ENCODE data around the gene CRYBA2. TPM values are rescaled to one million over a fixed set of nuclear protein-coding genes. Genes with fewer than 3 reads are reported as not detected.

The CRYBA2 gene
- total and polyA plus RNA-seq, 2 experiments from 2014 or later, result not detected

GRCh38 chr2:218996937-218997336 is 3.7 kb upstream of the CRYBA2 start:
- no peaks in the 10 kb centered on the region for H4K20me1 ChIP-seq (ENCODE audit: insufficient read depth)
- in situ Hi-C loops (cut with MboI), result no loop called here
- H3K36me3 ChIP-seq (ENCODE audit: low read depth), result no peaks in the 10 kb centered on the region
- H3K9ac ChIP-seq, result no peak overlapping the region
- no peak for DNase-seq
- no peak overlapping the region for H2AFZ ChIP-seq
- H3F3A ChIP-seq (ENCODE audit: insufficient read depth), result no peaks in the 10 kb centered on the region
- WGBS, 2 experiments (ENCODE audit: low coverage in 1 of 2, low lambda C conversion rate in 2 of 2, missing lambda C conversion rate in 2 of 2), result 54 to 100% methylated on average over 1 to 4 of the region's 4 CpGs
- H3K9me3 ChIP-seq (ENCODE audit: low read depth), result no peaks in the 10 kb centered on the region
- H3K4me1 ChIP-seq (ENCODE audit: insufficient read depth), result no peaks in the 10 kb centered on the region
- no peak for TF ChIP-seq EZH2phosphoT487 (IDR thresholded peaks at IDR 0.05; ENCODE audit: insufficient read depth, low read depth)
- TF ChIP-seq EZH2 (IDR thresholded peaks at IDR 0.05; ENCODE audit: insufficient read depth, poor library complexity, severe bottlenecking), result no peak
- H3K27me3 ChIP-seq (replicated peaks; ENCODE audit: insufficient read depth), result peaks cover 59% of the 10 kb centered on the region
- no peak overlapping the region for H3K4me3 ChIP-seq
- no peak overlapping the region for H3K4me2 ChIP-seq (ENCODE audit: unreplicated experiment)
- no peaks in the 10 kb centered on the region for H3K79me2 ChIP-seq (ENCODE audit: insufficient read depth)
- H3K9me2 ChIP-seq (ENCODE audit: insufficient read depth), result no peaks in the 10 kb centered on the region
- no peak overlapping the region for H3K27ac ChIP-seq

- Histone ChIP-seq H3K36me3 (ENCODE audit: low read depth) (no peaks in the 10 kb centered on the region), H3K4me2 (ENCODE audit: unreplicated experiment) (peak overlapping the region; percentile 39), H3K27me3 (replicated peaks; ENCODE audit: insufficient read depth) (peaks cover 61% of the 10 kb centered on the region), H3F3A (ENCODE audit: insufficient read depth) (no peaks in the 10 kb centered on the region), H2AFZ (peak overlapping the region; percentile 72), H3K4me3 (peak overlapping the region; percentile 52), H3K27ac (no peak overlapping the region), H3K9me3 (ENCODE audit: low read depth) (no peaks in the 10 kb centered on the region), H3K9ac (peak overlapping the region; percentile 22; the same call in 1 of the 2 replicates), H3K4me1 (ENCODE audit: insufficient read depth) (no peaks in the 10 kb centered on the region), H3K79me2 (ENCODE audit: insufficient read depth) (no peaks in the 10 kb centered on the region), H4K20me1 (ENCODE audit: insufficient read depth) (no peaks in the 10 kb centered on the region), H3K9me2 (ENCODE audit: insufficient read depth) (no peaks in the 10 kb centered on the region)
- in situ Hi-C loops (cut with MboI), result no loop called here
- DNase-seq, result peak; percentile 96
- TF ChIP-seq EZH2phosphoT487 (IDR thresholded peaks at IDR 0.05; ENCODE audit: insufficient read depth, low read depth) (no peak), EZH2 (IDR thresholded peaks at IDR 0.05; ENCODE audit: insufficient read depth, poor library complexity, severe bottlenecking) (no peak)
- WGBS, 2 experiments (ENCODE audit: low coverage in 1 of 2, low lambda C conversion rate in 2 of 2, missing lambda C conversion rate in 2 of 2), result 4 to 8% methylated on average over 27 to 43 of the region's 43 CpGs
Observed at GRCh38 chr2:218995972-218996711, 2.9 kb upstream of the CRYBA2 start.

DNA sequence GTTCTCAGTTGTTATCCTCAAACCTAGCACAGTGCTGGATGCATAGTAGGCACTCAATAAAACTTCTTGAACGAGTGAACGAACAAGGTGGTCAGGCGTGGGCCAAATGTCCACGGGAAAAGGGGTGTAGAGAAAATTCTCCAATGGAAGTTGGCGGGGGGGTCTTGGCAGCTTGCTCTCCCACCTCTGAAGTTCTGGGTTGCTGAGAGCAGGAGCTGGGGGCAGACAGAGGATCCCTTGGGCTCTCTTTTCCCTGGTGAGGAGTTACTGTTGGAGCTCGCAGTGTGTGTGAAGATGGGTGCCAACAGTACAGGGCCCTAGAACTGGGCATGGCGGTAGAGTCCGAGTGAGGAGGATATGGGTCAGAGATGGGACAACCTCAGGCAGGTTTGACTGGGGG is 2.3 kb upstream of the CRYBA2 start:
- H3K4me3 ChIP-seq, result no peak overlapping the region
- no peak overlapping the region for H3K27ac ChIP-seq
- H3K9me3 ChIP-seq (ENCODE audit: low read depth), result no peaks in the 10 kb centered on the region
- no peaks in the 10 kb centered on the region for H3K9me2 ChIP-seq (ENCODE audit: insufficient read depth)
- H3F3A ChIP-seq (ENCODE audit: insufficient read depth), result no peaks in the 10 kb centered on the region
- no peak for DNase-seq
- no peak overlapping the region for H2AFZ ChIP-seq
- H3K9ac ChIP-seq, result no peak overlapping the region
- no peaks in the 10 kb centered on the region for H3K79me2 ChIP-seq (ENCODE audit: insufficient read depth)
- no peak for TF ChIP-seq EZH2phosphoT487 (IDR thresholded peaks at IDR 0.05; ENCODE audit: insufficient read depth, low read depth)
- TF ChIP-seq EZH2 (IDR thresholded peaks at IDR 0.05; ENCODE audit: insufficient read depth, poor library complexity, severe bottlenecking), result no peak
- in situ Hi-C loops (cut with MboI), result no loop called here
- H4K20me1 ChIP-seq (ENCODE audit: insufficient read depth), result no peaks in the 10 kb centered on the region
- H3K4me1 ChIP-seq (ENCODE audit: insufficient read depth), result no peaks in the 10 kb centered on the region
- no peaks in the 10 kb centered on the region for H3K36me3 ChIP-seq (ENCODE audit: low read depth)
- no peak overlapping the region for H3K4me2 ChIP-seq (ENCODE audit: unreplicated experiment)
- WGBS, 2 experiments (ENCODE audit: low coverage in 1 of 2, low lambda C conversion rate in 2 of 2, missing lambda C conversion rate in 2 of 2), result 18 to 31% methylated on average over 8 of the region's 8 CpGs
- peaks cover 61% of the 10 kb centered on the region for H3K27me3 ChIP-seq (replicated peaks; ENCODE audit: insufficient read depth)

- Histone ChIP-seq H3K9me2 (ENCODE audit: insufficient read depth) (no peaks in the 10 kb centered on the region), H3K27me3 (replicated peaks; ENCODE audit: insufficient read depth) (peaks cover 76% of the 10 kb centered on the region), H3K9me3 (ENCODE audit: low read depth) (no peaks in the 10 kb centered on the region), H3K36me3 (ENCODE audit: low read depth) (no peaks in the 10 kb centered on the region), H3K79me2 (ENCODE audit: insufficient read depth) (no peaks in the 10 kb centered on the region), H3K4me2 (ENCODE audit: unreplicated experiment) (peak overlapping the region; percentile 70), H3K27ac (no peak overlapping the region), H3K4me3 (peak overlapping the region; percentile 62), H4K20me1 (ENCODE audit: insufficient read depth) (no peaks in the 10 kb centered on the region), H3K4me1 (ENCODE audit: insufficient read depth) (no peaks in the 10 kb centered on the region), H2AFZ (peak overlapping the region; percentile 42; the same call in 1 of the 2 replicates), H3F3A (ENCODE audit: insufficient read depth) (no peaks in the 10 kb centered on the region), H3K9ac (no peak overlapping the region)
- no peak; the same call in 1 of the 2 replicates for TF ChIP-seq EZH2phosphoT487 (IDR thresholded peaks at IDR 0.05; ENCODE audit: insufficient read depth, low read depth)
- no peak for TF ChIP-seq EZH2 (IDR thresholded peaks at IDR 0.05; ENCODE audit: insufficient read depth, poor library complexity, severe bottlenecking)
- in situ Hi-C loops (cut with MboI), result no loop called here
- DNase-seq, result peak; percentile 34
- WGBS, 2 experiments (ENCODE audit: low coverage in 1 of 2, low lambda C conversion rate in 2 of 2, missing lambda C conversion rate in 2 of 2), result 3 to 4% methylated on average over 42 to 44 of the region's 44 CpGs
Observed at GRCh38 chr2:218992703-218993344, 398 bp downstream of the CRYBA2 start.
